Measurements from ENCODE around the gene CDC42BPG. TPM values are rescaled to one million over a fixed set of nuclear protein-coding genes. Genes with fewer than 3 reads are reported as not detected.

CDC42BPG gene
- total RNA-seq, 3 donors from 2014 or later = 5.9 to 14.9 TPM; not detected in 1

GRCh38 chr11:64874308-64875240 is 30.1 kb upstream of the CDC42BPG start:
- peaks cover 19 to 24% of the 10 kb centered on the region in 2 donors for H3K4me1 ChIP-seq
- H3K9me3 ChIP-seq = no peaks in the 10 kb centered on the region
- peak overlapping the region; percentile 16 to 31 for H3K27ac ChIP-seq
- H3K4me3 ChIP-seq = peak overlapping the region in 1 of 3 donors; percentile 93
- DNase-seq (ENCODE audit: low spot score in 2 of 2) = no peak
- intact Hi-C loops (cut with DNase I; ENCODE audit: low total_unique reads) = no loop called here
- no peaks in the 10 kb centered on the region for H3K36me3 ChIP-seq
- no peak for TF ChIP-seq POLR2AphosphoS5 (IDR thresholded peaks at IDR 0.05)
- no peaks in the 10 kb centered on the region for H3K27me3 ChIP-seq

DNA sequence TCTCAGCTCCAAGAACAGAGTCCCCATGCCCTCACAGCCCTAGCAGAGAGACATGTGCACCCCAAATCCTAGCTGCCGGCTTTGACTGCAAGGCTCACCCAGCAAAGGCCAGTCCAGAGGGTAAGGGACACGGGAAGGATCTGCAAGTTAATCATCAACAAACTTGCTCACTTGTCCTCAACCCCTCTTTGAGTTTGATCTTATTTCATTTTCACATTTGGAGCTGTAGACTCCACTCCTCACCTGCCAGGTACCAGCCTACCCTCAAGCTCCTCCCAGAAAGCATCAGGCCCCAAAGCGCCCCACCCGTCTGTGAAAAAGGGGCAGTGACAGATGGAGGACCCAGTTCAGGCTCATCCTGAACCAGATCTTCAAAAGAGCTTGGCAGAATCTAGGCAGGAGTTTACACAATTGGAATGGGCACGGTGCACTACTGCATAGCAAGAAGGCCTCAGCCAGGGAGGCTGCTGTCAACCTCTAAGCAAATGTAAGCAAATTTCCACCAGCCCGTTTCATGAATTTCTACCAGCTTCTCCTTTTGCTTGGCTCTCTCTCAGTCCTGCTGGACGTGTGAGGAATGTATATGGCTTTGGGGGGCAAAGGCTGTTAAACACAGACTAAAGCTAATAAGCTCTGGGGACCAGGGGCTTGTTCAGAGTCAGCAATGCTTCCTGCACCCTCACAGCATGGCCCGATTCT is 28.5 kb upstream of the CDC42BPG start:
- no peaks in the 10 kb centered on the region for H3K27me3 ChIP-seq
- H3K9me3 ChIP-seq = no peaks in the 10 kb centered on the region
- H3K4me3 ChIP-seq = no peak overlapping the region
- H3K27ac ChIP-seq = no peak overlapping the region
- intact Hi-C loops (cut with DNase I; ENCODE audit: low total_unique reads) = no loop called here
- H3K36me3 ChIP-seq = no peaks in the 10 kb centered on the region
- TF ChIP-seq POLR2AphosphoS5 (IDR thresholded peaks at IDR 0.05) = no peak
- no peak for TF ChIP-seq POLR2A (IDR thresholded peaks at IDR 0.05)
- no peak for TF ChIP-seq CTCF (IDR thresholded peaks at IDR 0.05)
- peaks cover 25 to 26% of the 10 kb centered on the region in 2 donors for H3K4me1 ChIP-seq
- no peak for DNase-seq (ENCODE audit: low spot score in 2 of 2)

DNA sequence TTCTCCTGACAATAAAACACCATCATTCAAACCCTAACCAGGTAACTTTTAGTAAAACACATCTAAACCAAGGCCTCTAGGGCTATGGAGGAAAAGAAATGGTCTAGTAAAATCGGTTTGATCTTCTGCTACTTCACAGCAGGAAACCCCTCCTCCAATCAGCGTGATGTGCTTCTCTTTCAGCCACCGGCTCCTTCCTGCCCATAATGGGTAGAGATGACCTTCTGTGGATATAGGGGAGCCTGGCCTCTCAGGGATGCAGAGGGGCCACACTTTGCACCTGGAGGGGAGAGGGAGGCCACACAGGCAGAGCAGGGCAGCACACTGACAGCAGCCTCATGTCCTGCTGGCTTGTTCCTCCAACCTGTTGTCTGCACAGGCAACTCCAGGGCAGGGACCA is 27.0 kb upstream of the CDC42BPG start:
- H3K36me3 ChIP-seq = no peaks in the 10 kb centered on the region
- no peaks in the 10 kb centered on the region for H3K9me3 ChIP-seq
- intact Hi-C loops (cut with DNase I; ENCODE audit: low total_unique reads) = no loop called here
- H3K27ac ChIP-seq = peak overlapping the region in 1 of 2 donors; percentile 40
- no peak for DNase-seq (ENCODE audit: low spot score in 2 of 2)
- H3K4me1 ChIP-seq = peaks cover 15 to 20% of the 10 kb centered on the region in 2 donors
- no peaks in the 10 kb centered on the region for H3K27me3 ChIP-seq
- TF ChIP-seq POLR2A (IDR thresholded peaks at IDR 0.05) (no peak), POLR2AphosphoS5 (IDR thresholded peaks at IDR 0.05) (no peak), CTCF (IDR thresholded peaks at IDR 0.05) (no peak)
- no peak overlapping the region for H3K4me3 ChIP-seq

DNA sequence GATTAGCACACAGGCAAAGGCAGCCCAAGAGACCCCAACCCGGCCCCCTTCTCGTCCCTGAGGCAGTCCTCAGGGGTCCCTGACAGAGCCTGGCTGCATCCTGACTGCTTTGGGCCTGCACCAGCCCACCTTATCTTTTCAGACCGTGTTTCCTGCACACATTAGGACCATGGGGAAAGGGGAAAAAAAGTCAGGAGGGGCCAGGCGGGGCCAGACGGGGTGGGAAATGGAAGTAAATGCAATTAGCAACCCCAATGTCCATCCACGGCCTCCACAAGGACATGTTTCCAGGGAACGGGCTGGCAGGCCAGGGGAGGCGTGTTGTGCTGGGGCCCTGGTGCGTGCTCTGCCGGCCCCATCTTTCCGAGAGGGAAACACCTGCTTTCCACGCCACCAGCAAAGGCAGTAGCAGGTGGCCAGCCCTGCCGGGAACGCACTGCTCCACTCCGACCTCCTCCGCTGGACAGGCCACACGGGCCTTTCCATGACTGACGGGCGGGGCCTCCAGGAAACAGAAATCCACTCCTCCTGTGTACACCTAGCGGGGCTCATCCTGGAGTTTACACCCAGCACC is 26.5 kb upstream of the CDC42BPG start:
- peaks cover 10 to 23% of the 10 kb centered on the region in 2 donors for H3K4me1 ChIP-seq
- DNase-seq (ENCODE audit: low spot score in 2 of 2) = no peak
- H3K9me3 ChIP-seq = no peaks in the 10 kb centered on the region
- intact Hi-C loops (cut with DNase I; ENCODE audit: low total_unique reads) = no loop called here
- H3K4me3 ChIP-seq = peak overlapping the region in 1 of 3 donors; percentile 0
- no peaks in the 10 kb centered on the region for H3K36me3 ChIP-seq
- H3K27me3 ChIP-seq = no peaks in the 10 kb centered on the region
- no peak for TF ChIP-seq POLR2AphosphoS5 (IDR thresholded peaks at IDR 0.05)
- no peak for TF ChIP-seq POLR2A (IDR thresholded peaks at IDR 0.05)
- TF ChIP-seq CTCF (IDR thresholded peaks at IDR 0.05) = no peak
- peak overlapping the region; percentile 68 to 75 for H3K27ac ChIP-seq

DNA sequence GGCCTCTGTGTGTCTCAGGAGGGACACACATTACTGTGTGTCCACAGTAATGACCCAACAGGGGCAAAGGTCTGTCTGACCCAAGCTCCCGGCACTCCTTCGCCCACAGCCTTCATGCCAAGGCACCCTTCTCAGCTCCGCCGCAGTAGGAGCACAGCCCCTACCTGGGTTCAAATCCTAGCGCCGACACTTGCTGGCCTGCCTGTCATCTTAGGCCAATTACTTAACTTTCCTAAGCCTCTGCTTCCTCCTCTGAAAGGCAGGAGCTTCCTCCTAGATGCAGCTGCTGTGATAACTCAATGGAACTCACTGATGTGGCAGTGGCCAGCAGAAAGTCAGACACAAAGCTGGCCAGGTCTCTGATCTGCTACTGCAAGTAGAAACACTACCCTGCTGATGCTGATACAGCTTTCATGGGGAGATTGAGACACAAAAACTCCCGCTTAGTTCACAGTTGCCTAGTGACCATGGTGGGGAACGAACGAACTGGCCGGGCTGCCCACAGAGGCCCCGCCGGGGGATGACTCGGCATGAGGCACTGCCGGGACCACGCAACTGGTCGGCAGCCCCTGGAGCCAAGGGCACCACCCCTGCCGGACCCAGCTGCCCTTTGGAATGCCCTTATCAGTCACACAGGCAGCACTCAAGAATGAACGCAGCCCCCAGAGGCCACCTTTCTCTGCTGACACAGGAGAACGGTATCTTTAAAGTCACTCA is 25.9 kb upstream of the CDC42BPG start:
- Histone ChIP-seq H3K4me1 (peaks cover 7 to 23% of the 10 kb centered on the region in 2 donors), H3K9me3 (no peaks in the 10 kb centered on the region), H3K4me3 (peak overlapping the region in 1 of 3 donors; percentile 25), H3K27ac (peak overlapping the region; percentile 68 to 75), H3K27me3 (no peaks in the 10 kb centered on the region), H3K36me3 (no peaks in the 10 kb centered on the region)
- DNase-seq (ENCODE audit: low spot score in 2 of 2) = no peak
- intact Hi-C loops (cut with DNase I; ENCODE audit: low total_unique reads) = no loop called here
- no peak for TF ChIP-seq POLR2AphosphoS5 (IDR thresholded peaks at IDR 0.05)
- TF ChIP-seq CTCF (IDR thresholded peaks at IDR 0.05) = no peak
- no peak for TF ChIP-seq POLR2A (IDR thresholded peaks at IDR 0.05)

Measured in breast epithelium (tissue), 4 donors.